Adrenal gland (tissue), 5 donors: ENCODE measurements around the gene SRC.

Experiments used
- CTCF ChIP-seq, 6 experiments: fragments of 450-650 bp in 4 of 6; fragments of 200-600 bp in 2 of 6; sonication (generic) in 1 of 6; IDR thresholded peaks; 1 replicate in 5 of 6; 2 replicates in 1 of 6; pipeline versions ENCODE4 v1.5.1 to v1.8.0; 2016 to 2021; ENCODE audit warnings: antibody characterized with exemption in 6 of 6, mild to moderate bottlenecking in 2 of 6, moderate library complexity in 1 of 6
- POLR2A ChIP-seq, 2 donors: fragments of 450-650 bp; IDR thresholded peaks; one replicate each; pipeline ENCODE4 v1.6.1; 2017; ENCODE audit warnings: antibody characterized with exemption in 2 of 2, mild to moderate bottlenecking in 2 of 2, moderate library complexity in 1 of 2
- donor health status: DM: no; HTN: no; CAD: no.

DNA sequence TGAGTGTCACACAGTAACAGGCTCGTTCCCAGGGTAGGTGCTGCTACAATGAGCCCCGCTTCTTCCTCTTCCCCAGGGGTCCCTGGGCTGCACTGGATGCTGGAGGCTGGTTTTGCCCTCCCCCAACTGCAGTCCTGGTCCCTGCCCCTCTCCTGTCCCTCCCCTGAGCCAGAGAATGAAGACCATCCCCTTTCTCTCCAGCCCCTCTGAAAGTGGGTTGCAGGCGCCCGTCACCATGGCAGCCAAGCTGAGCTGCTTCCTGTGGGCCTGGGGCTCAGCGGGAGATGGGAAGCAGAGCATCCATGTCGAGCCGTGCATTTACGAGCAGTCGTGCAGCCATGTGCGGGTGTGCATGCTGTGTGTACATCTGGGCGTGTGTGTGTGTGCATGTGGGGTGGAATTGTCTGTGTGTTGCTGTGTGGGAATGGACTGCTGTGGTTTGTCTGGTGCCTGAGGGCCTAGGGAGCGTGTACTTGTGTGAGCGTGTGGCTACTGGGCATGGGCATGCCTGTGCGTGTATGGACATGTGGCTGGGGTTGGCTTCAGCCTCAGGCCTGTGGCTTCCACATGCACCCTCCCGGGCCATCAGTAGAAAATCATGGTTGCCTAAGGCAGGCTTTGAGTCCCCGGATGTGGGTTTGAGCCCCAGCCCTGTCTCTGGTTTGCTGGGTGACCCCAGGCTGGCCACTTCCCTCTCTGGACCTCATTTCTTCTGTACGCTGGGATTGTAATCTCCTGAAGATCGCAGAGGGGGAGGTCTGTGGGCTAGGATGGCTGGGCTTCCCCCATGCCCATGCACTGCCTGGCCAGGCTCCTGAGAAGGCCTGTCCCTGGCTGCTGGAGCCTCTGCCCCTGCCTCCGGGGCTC, 48.8 kb downstream of the SRC start:
- TF ChIP-seq CTCF (IDR thresholded peaks at IDR 0.05) (no peak), POLR2A (IDR thresholded peaks at IDR 0.05) (no peak)
